Activated naive CD4-positive, alpha-beta T cell treated with anti-CD3 and anti-CD28 coated beads, Interleukin-2, amount 50 U/mL, for 16 hours (primary cell): ENCODE data around the gene DRP2.
"Not testable (repeated sequence)": the region's sequence is repeated elsewhere in the genome, so short reads cannot be mapped to it uniquely, and the experiment has no call there.

Experiments
- DNase-seq: peaks from one replicate; pipeline ENCODE4 v3.0.0-alpha.2; 2020

The DRP2 gene, protein sequence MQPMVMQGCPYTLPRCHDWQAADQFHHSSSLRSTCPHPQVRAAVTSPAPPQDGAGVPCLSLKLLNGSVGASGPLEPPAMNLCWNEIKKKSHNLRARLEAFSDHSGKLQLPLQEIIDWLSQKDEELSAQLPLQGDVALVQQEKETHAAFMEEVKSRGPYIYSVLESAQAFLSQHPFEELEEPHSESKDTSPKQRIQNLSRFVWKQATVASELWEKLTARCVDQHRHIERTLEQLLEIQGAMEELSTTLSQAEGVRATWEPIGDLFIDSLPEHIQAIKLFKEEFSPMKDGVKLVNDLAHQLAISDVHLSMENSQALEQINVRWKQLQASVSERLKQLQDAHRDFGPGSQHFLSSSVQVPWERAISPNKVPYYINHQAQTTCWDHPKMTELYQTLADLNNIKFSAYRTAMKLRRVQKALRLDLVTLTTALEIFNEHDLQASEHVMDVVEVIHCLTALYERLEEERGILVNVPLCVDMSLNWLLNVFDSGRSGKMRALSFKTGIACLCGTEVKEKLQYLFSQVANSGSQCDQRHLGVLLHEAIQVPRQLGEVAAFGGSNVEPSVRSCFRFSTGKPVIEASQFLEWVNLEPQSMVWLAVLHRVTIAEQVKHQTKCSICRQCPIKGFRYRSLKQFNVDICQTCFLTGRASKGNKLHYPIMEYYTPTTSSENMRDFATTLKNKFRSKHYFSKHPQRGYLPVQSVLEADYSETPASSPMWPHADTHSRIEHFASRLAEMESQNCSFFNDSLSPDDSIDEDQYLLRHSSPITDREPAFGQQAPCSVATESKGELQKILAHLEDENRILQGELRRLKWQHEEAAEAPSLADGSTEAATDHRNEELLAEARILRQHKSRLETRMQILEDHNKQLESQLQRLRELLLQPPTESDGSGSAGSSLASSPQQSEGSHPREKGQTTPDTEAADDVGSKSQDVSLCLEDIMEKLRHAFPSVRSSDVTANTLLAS

GRCh38 chrX:101219116-101219863 is at the start of gene DRP2:
TSS of gene DRP2 (plus strand) at chrX:101219786. CDS start at chrX:101231648, 11,862 bp downstream.
- DNase-seq = no peak

- DNase-seq = no peak
Measured at GRCh38 chrX:101171883-101172400, 47.6 kb upstream of the DRP2 start.

DNA sequence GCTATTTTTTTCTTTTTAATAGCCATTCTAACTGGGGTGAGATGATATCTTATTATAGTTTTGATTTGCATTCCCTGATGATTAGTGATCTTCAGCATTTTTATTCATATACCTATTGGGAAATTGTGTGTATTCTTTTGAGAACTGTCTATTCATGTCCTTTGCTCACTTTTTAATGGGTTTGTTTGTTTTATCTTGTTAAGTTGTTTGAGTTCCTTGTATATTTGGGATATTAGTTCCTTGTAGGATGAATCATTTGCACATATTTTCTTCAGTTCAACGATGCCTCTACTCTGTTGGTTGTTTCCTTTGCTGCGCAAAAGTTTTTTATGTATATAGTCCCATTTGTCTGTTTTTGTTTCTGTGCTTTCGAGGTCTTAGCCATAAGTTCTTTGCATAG is 43.1 kb upstream of the DRP2 start:
- no peak for DNase-seq

DNA sequence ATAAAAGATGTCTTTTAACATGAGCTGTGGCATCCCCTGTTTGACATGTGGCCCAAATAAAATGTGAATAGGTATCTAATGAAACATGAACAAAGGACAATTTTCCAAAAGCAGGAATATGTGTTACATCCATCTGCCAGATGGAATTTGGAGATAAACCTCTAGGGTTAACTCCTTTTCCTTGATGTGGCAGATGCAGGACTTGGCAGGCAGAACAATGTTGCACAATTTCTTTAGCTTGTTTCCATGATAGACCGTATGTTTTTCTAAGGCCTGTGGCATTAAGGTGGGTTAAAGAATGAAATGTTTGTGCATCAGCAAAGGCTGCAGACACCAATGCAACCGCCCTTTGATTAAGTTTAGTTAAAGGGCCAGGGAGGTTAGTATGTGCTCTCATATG is 34.7 kb upstream of the DRP2 start:
- not testable (repeated sequence) for DNase-seq

- DNase-seq = not testable (repeated sequence)
Measured at GRCh38 chrX:101187961-101188360, 31.6 kb upstream of the DRP2 start.

DNA sequence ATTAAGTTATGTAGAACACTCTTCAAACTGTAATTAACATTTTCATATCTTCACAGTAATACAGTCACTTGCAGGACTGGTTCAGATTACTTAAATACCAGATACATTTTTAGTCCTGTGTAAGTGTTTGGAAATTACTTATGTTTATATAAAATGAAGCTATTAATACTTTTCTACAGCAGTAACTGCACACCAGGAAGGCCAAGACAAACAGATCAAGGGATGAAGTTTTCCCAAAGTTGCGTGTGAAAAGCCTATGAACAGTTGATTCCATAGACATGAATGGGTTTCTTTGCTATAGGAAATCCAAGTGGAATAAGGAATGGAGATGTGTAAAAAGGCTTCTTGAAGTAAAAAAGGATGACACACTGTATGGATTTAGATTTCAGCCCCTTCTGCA is 28.9 kb upstream of the DRP2 start:
- DNase-seq = no peak

GRCh38 chrX:101191217-101191750 is 28.3 kb upstream of the DRP2 start:
- DNase-seq = no peak

DNA sequence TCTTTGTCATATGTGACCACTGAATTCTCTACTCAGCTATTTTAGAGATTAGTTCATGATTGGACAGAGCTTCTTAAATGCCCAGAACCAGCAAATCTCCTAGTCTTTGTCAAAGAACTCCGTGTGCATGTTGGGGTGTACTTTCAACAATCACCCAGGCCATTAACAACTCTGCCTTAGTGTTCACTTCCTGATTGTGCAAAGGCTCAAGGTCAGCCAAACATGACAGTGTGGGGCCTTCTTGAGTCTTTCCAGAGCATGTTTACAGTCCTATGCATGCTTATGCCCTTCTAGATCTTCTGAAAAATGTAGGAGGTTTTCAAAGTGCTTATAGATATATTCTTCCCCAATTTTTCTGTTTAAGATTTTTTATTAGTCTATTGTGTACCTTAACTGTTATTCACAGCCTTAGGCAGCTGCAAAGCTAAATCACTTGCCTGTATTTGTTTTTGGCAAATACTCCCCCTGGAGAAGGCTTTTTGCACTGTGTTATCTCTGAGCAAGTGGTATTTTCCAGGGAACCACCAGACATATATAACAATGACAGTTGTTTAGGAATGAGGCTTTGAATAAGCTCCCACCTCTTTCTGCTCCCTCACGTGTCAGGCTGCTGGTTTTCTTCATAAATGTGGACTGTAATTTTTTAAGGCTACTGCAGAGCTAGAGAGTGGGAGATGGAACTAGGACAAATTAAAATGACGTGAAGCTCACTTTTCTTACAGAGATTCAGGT is 24.0 kb upstream of the DRP2 start:
- DNase-seq = no peak

GRCh38 chrX:101203761-101204351 is 15.7 kb upstream of the DRP2 start:
- DNase-seq = no peak

DNA sequence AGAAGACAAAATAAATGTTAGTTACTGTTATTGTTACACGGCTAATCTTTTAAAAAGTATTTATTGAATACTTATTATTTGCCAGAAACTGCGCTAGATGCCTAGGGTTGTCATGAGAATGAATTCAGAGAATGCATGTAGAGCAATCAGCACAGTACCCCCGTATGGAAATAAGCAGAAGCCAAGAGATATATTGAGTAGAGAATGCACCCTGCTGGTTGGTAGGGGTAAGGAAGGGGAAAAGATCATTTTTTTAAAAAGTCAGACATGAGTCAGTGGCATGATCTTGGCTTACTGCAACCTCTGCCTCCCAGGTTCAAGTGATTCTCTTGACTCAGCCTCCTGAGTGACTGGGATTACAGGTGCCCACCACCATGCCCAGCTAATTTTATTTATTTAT is 13.1 kb upstream of the DRP2 start:
- DNase-seq = no peak

DNA sequence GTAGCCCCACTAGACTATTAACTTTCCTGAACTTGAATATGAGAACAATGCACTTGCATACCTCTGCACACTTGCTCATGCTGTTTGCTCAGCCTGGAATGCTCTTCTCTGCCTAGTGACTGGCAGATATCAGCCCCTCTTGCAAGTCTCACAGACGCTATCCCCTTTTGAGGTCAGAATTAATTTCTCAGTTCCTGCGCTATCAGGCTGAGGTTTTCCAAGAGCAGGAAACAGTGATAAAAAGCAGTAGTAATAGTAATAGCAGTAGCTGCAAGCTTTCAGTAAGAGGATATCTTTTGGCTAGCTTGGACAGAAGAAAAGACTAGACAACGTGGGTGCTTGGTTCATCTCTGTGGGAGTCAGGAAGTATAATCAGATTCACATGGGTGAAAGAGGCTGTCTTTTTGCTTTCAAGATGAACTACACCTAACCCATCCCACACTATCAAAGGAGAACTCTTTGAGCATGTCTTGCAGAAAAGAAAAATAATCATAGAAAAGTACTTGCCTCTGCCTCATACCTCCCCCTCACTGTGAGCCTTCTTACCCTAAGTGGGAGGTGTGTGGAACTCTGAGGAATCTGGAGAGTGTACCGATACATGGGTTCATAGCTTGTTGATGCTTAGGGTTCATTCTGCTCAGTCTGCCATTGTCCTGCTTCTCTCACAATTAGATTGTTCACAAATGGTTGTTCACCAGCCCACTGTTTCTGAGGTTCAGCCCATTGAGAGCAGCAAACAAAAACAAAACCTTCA is 11.3 kb upstream of the DRP2 start:
- DNase-seq = no peak

DNA sequence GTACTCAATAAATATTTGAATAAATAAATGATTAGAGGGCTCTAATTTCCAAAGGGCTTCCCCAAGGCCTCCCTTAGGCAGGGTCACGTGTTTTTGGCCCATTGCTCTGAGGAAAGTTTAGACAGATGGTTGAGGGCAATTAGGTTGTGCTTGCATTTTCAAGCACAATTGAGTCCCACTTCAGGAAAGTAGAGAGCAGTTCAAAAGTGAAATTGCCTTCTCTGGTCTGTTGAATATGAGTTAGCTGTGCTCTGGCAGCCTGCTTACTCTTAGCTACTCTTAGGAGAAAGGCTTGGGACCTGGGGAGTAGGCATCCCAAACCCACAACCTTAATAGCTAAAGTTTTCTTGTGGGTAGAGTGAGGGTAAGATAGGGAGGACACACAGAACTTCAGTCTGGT is 9.0 kb upstream of the DRP2 start:
- DNase-seq = no peak

DNA sequence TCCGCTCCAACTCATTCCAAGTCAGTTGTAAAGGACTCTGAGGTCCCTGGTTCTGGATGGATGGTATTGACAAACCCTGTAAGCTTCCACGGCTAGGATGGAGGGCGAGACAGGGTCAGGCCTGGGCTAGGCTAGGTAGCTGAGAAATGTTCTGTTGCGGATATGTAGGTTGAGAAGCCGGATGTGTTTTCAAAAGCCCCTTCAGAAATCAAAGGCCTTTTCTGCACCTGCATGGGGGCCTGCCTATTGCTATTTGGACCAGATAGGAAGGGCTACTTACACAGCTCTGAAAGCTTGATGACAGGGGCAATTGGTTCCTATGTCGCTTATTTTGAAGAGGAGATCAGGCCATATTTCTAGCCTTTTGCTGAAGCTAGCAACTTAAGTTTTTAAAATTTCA is 1.9 kb upstream of the DRP2 start:
- DNase-seq = no peak

- DNase-seq = no peak
Measured at GRCh38 chrX:101219864-101220346, 319 bp downstream of the DRP2 start.

DNA sequence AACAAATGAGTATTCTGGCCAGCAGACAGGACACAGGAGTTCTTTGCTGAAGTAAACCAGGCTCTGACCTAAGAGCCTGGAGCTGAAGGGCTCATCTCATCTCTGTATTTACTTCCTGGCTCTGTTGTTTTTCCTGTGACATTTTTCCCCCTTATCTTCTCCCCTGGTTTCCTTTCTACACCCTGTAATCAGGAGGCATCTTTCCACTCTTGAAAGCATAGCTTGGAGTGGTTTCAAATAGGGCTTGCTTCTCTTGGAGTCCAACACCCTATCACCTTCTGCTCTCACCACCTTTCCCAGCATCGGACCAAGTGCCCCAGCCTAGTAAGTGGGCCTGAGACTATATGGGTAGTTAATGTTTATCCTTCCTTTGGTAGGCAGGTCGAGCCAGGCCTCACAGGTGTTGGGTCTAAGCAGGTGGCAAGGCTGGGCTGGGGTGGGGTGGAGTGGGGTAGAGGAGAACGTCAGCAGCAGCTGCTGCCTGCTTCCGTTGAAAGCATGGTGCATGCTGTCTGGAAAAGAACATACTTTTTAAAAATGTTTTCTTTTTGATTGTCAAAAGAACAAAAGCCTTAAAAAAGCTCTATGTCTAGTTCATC is 1.2 kb downstream of the DRP2 start:
- DNase-seq = no peak

- DNase-seq = no peak
Measured at GRCh38 chrX:101223226-101223625, 3.6 kb downstream of the DRP2 start.

GRCh38 chrX:101229170-101229569 is 9.6 kb downstream of the DRP2 start:
- no peak for DNase-seq

DNA sequence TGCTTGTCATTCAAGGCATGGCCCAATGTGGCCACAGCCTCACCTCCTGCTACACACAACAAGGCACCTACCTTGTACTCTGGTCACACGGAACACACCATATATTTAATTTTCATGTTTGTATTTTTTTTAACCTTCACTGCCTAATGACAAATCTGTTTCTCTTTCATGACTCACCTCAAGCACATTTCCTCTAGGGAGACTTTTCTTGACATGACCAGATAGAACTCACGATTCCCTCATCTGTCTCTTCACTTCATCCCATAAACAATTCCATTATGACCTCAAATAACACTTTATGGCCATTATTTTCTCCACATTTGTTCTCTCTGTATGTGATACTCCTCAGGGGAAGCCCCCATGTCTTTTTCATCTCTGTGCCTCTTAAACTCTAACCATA is 11.1 kb downstream of the DRP2 start:
- DNase-seq = no peak

DNA sequence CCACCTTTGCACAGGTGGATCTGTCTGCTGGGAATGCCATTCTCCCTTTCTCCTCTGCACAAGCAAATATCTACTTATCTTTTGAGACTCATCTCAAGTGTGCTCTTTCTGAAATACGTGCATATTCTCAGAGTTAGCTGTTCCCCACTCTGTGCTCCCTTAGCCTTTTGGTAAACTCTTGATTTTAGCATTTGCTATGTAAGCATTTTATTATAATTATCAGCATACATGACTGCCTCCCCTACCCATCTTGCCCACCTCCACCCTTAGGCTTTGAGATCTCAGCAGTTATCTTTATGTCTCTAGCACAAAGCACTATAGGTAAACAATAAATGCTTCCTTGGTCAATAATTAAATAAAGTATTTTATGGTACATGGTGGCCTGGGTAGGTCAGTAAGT is 11.5 kb downstream of the DRP2 start:
- no peak for DNase-seq

GRCh38 chrX:101232316-101232715 is 12.7 kb downstream of the DRP2 start:
- DNase-seq = no peak
